AG04450 (cell line): ENCODE measurements around the gene OSBPL6. TPM values are rescaled to one million over a fixed set of nuclear protein-coding genes. Genes with fewer than 3 reads are reported as not detected.
"Not testable (repeated sequence)": the region's sequence is repeated elsewhere in the genome, so short reads cannot be mapped to it uniquely, and the experiment has no call there.

Experiments used
- CTCF ChIA-PET: fragments of 300-600, 350-600 bp; formaldehyde crosslinking; extraction: SDS; loops from one replicate; lab custom pipeline; 2022; ENCODE audit warnings: antibody characterized with exemption, inconsistent platforms; lab: Charles Lee
- POLR2A ChIA-PET: fragments of 350-600 bp; formaldehyde crosslinking; extraction: SDS; loops from one replicate; lab custom pipeline; 2021; ENCODE audit warnings: antibody characterized with exemption, inconsistent platforms; lab: Yijun Ruan, JAX
- DNase-seq: peaks from one replicate; pipeline ENCODE4 v3.0.0-alpha.2; 2011; ENCODE audit warnings: low read depth, low spot score
- H3K27ac ChIP-seq: one replicate; pipeline ENCODE4 v1.5.1; 2012; ENCODE audit warnings: low read depth, low read length, control low read depth
- H3K27me3 ChIP-seq: one replicate; pipeline ENCODE4 v1.6.0; 2012; ENCODE audit warnings: low read length; ENCODE audit not compliant: control insufficient read depth, insufficient read depth
- H3K4me3 ChIP-seq: 2 replicates; pipeline ENCODE4 v1.5.1; 2011; ENCODE audit warnings: mild to moderate bottlenecking, low read depth, low read length, control low read depth
- H3K9me3 ChIP-seq: 2 replicates; pipeline ENCODE4 v1.5.1; 2012; ENCODE audit warnings: low read length; ENCODE audit not compliant: control insufficient read depth, insufficient read depth
- CTCF ChIP-seq: IDR thresholded peaks from 2 replicates; pipeline ENCODE4 v1.5.1; 2011; ENCODE audit warnings: low read depth, low read length, control low read depth, inconsistent platforms
- polyA plus RNA-seq: library from polyadenylated mRNA; depleted of rRNA; stranded (reverse); fragments of >200 nt; gene quantifications from 2 replicates; pipeline ENCODE4 v1.2.3, GENCODE V29; 2011

Gene OSBPL6
- polyA plus RNA-seq, 1 experiment = 5.0 TPM

DNA sequence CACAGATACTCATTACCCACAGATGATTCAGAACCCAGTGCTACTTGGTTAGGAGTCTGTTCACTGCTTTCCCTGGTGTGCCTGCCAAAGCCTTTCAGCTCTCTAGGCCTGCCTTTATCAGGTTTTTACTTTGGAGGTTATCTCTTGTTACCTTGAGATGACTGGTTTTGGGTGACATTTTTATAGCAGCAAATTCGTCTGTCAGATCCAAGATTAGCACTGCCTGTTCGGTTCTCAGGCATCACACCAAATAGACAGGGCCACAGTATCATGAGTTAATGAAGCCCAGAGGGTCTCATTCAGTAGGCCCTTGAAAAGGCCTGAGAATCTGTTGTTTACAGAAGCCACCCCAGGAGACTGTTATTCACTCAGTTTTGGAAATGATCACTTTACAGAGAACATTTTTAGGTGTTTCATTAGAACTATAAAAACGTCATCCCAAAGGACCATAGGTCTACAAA, 121.2 kb downstream of the OSBPL6 start:
- ChIA-PET CTCF (interaction anchor here (5.0 kb wide), 1 partner anchor 10 kb away, joined by 17 read pairs; no protein-coding TSS in a partner anchor), POLR2A (no interaction called here)
- Histone ChIP-seq H3K27ac (no peak overlapping the region), H3K27me3 (no peaks in the 10 kb centered on the region), H3K9me3 (no peaks in the 10 kb centered on the region), H3K4me3 (no peak overlapping the region)
- TF ChIP-seq CTCF = no peak
- no peak for DNase-seq

DNA sequence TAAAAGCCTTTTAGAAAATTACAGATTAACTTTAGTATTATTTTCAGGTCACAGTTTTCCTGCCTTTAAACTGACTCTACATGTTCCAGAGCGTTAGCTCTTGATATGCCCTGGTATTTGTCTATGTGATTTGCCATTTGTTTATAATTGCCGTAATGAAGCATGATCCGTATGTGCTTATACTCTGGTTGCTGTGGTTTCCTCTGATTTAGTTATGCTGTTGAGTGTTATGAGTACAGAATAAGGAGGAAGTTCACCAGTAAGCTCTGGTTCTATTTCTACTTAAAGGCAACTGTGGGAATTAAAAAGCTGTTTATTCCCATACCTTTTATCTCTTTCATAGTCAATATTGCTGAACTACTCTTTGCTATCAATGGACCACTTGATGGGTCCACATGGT, 123.5 kb downstream of the OSBPL6 start:
- TF ChIP-seq CTCF = no peak
- Histone ChIP-seq H3K9me3 (no peaks in the 10 kb centered on the region), H3K27me3 (no peaks in the 10 kb centered on the region), H3K27ac (no peak overlapping the region), H3K4me3 (no peak overlapping the region)
- CTCF ChIA-PET = interaction anchor here (1.5 to 5.0 kb wide), 2 partner anchors 12 to 185 kb away, joined by 5 to 17 read pairs; no protein-coding TSS in a partner anchor
- DNase-seq = no peak
- POLR2A ChIA-PET = no interaction called here

DNA sequence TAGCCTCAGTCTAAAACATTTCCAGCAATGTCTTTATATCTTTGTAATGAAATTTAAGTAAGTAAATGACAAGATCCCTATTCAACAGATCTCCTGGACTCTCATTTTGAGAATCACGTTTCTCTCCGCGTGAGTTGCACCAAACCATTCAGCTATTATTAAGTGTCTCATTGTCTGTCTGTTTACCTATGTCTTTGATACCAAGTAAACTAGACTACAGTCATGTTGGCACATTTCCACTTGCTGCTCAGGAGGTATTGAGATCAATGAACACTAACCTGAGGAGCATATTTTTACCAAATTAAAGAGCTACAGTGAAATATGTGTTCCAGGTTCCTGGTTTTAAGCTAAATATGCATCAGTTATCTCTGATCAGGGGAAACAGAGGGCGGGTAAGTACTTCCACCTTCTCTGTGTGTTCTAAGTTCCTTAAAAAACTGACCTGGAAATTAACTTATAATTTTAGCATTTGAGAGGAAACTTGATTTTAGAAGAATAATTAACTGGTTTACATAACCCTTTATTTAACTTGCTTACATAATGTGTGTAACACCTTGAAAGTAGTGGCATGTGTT, 125.8 kb downstream of the OSBPL6 start:
- Histone ChIP-seq H3K4me3 (no peak overlapping the region), H3K27ac (no peak overlapping the region), H3K9me3 (no peaks in the 10 kb centered on the region), H3K27me3 (no peaks in the 10 kb centered on the region)
- no peak for DNase-seq
- CTCF ChIA-PET = interaction anchor here (0.6 to 1.5 kb wide), 3 partner anchors 13 to 188 kb away, joined by 3 to 5 read pairs (median 3); no protein-coding TSS in a partner anchor
- POLR2A ChIA-PET = no interaction called here
- no peak for TF ChIP-seq CTCF

GRCh38 chr2:178322068-178322467, 127.8 kb downstream of the OSBPL6 start:
- CTCF ChIA-PET = interaction anchor here (1.7 kb wide), 1 partner anchor 93 kb away, joined by 6 read pairs; no protein-coding TSS in a partner anchor
- Histone ChIP-seq H3K4me3 (no peak overlapping the region), H3K27me3 (no peaks in the 10 kb centered on the region), H3K9me3 (no peaks in the 10 kb centered on the region), H3K27ac (no peak overlapping the region)
- no peak for DNase-seq
- POLR2A ChIA-PET = no interaction called here
- TF ChIP-seq CTCF = no peak

DNA sequence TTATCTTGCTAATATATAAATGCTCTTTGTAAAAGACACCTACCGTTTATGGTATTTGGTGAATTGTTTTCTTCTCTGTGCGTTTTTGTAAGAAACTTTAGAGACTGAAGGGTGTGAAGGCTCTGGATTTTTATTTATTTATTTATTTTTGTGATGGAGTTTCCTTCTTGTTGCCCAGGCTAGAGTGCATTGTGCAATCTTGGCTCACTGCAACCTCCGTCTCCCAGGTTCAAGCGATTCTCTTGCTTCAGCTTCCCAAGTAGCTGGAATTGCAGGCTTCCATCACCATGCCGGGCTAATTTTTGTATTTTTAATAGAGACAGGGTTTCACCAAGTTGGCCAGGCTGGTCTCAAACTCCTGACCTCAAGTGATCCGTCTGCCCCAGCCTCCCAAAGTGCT, 129.0 kb downstream of the OSBPL6 start:
- POLR2A ChIA-PET, H3K9me3 ChIP-seq, H3K27ac ChIP-seq, H3K27me3 ChIP-seq, DNase-seq, H3K4me3 ChIP-seq: not testable (repeated sequence)
- CTCF ChIA-PET = interaction anchor here (0.6 to 1.0 kb wide), 2 partner anchors 24 to 90 kb away, joined by 3 read pairs; no protein-coding TSS in a partner anchor
